Measurements from ENCODE around the gene ARHGAP26. TPM values are rescaled to one million over a fixed set of nuclear protein-coding genes. Genes with fewer than 3 reads are reported as not detected.

ARHGAP26 gene
- polyA plus RNA-seq, 1 donor from 2014 or later = 0.83 TPM

DNA sequence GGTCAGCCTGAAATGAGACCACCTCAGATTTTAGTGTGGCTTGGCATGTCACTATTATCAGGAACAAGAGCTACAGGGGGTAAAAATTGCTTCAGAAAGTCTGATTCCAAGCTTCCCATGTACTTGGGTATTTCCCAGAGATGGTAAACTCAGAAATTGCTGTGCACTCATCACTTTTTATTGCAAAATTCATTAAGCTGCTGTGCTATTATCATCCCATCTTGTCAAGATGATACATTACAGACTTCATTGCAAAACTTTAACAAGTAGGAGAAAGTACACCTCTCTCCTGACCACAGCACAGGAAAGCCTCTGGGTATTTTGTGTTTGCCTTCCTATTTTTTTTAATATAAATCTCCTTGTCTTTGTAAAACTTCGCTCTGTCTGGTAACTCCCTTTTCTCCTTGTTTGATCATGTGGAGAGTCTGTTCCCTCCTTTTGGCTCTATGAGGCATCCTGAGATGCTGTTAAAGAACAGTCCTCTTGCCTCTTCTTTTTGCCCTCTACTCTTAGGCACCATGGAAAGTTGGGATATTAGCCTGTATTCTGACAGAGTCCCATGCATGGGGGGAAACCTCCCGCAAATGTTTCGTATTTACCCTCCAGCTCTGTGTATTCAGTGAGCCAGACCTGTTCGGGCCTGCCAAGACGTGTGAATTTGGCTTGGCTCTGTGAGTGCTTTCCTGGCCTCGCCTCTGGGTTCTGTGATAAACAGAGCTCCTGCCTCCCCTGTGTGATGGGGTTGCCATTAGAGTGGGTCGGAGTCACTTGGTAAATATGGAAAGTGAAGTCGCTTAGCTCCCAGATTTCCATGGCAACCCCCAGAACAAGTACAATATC, 372.6 kb downstream of the ARHGAP26 start:
- Histone ChIP-seq H3K27ac (ENCODE audit: low read length) (no peak overlapping the region), H3F3A (ENCODE audit: insufficient read depth, low read length, poor library complexity, severe bottlenecking) (no peaks in the 10 kb centered on the region), H3K36me3 (ENCODE audit: insufficient read depth, low read length) (no peaks in the 10 kb centered on the region), H3K4me2 (ENCODE audit: low read length) (no peak overlapping the region), H3K9me2 (ENCODE audit: insufficient read depth, low read length) (no peaks in the 10 kb centered on the region), H3K4me3 (ENCODE audit: low read length) (no peak overlapping the region), H3K79me2 (replicated peaks; ENCODE audit: insufficient read depth, low read length) (no peaks in the 10 kb centered on the region), H3K27me3 (ENCODE audit: insufficient read depth, low read depth, low read length) (no peaks in the 10 kb centered on the region), H3K9ac (ENCODE audit: low read length) (no peak overlapping the region), H2AFZ (ENCODE audit: low read depth, low read length) (no peak overlapping the region), H3K9me3 (ENCODE audit: low read length) (no peaks in the 10 kb centered on the region), H4K20me1 (ENCODE audit: insufficient read depth) (no peaks in the 10 kb centered on the region)
- TF ChIP-seq TAF1 (IDR thresholded peaks at IDR 0.05; ENCODE audit: low read depth) (no peak), RAD21 (conservative IDR thresholded peaks at IDR 0.05) (no peak)

DNA sequence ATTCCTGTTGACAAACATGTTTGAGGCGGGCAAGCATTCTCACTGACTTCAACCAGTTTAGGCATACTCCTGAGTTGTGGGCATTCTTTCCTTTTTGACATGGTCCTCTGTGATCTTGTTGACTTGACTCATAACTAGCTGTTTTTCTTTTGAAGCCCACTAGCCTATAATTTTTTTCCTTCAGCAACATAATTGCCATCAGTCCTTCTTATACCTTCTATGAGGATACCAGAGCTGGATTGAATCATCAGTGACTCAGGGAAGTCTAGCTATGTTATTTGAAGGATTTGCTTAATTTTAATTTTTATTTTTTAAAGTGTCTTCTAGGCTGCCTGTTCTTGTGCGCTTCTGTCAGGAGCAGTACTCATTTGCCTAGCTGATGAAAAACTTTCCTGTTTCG, 373.8 kb downstream of the ARHGAP26 start:
- Histone ChIP-seq H3K27me3 (ENCODE audit: insufficient read depth, low read depth, low read length) (no peaks in the 10 kb centered on the region), H3F3A (ENCODE audit: insufficient read depth, low read length, poor library complexity, severe bottlenecking) (no peaks in the 10 kb centered on the region), H3K9me3 (ENCODE audit: low read length) (no peaks in the 10 kb centered on the region), H2AFZ (ENCODE audit: low read depth, low read length) (no peak overlapping the region), H3K4me2 (ENCODE audit: low read length) (no peak overlapping the region), H3K79me2 (replicated peaks; ENCODE audit: insufficient read depth, low read length) (no peaks in the 10 kb centered on the region), H4K20me1 (ENCODE audit: insufficient read depth) (no peaks in the 10 kb centered on the region), H3K36me3 (ENCODE audit: insufficient read depth, low read length) (no peaks in the 10 kb centered on the region), H3K9me2 (ENCODE audit: insufficient read depth, low read length) (no peaks in the 10 kb centered on the region), H3K9ac (ENCODE audit: low read length) (no peak overlapping the region), H3K4me3 (ENCODE audit: low read length) (no peak overlapping the region), H3K27ac (ENCODE audit: low read length) (no peak overlapping the region)
- TF ChIP-seq RAD21 (conservative IDR thresholded peaks at IDR 0.05) = no peak
- no peak for TF ChIP-seq POLR2AphosphoS5 (IDR thresholded peaks at IDR 0.05)
- TF ChIP-seq, protein P1, sequence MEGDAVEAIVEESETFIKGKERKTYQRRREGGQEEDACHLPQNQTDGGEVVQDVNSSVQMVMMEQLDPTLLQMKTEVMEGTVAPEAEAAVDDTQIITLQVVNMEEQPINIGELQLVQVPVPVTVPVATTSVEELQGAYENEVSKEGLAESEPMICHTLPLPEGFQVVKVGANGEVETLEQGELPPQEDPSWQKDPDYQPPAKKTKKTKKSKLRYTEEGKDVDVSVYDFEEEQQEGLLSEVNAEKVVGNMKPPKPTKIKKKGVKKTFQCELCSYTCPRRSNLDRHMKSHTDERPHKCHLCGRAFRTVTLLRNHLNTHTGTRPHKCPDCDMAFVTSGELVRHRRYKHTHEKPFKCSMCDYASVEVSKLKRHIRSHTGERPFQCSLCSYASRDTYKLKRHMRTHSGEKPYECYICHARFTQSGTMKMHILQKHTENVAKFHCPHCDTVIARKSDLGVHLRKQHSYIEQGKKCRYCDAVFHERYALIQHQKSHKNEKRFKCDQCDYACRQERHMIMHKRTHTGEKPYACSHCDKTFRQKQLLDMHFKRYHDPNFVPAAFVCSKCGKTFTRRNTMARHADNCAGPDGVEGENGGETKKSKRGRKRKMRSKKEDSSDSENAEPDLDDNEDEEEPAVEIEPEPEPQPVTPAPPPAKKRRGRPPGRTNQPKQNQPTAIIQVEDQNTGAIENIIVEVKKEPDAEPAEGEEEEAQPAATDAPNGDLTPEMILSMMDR (IDR thresholded peaks at IDR 0.05; ENCODE audit: poor library complexity, severe bottlenecking) = no peak
- no peak for TF ChIP-seq TAF1 (IDR thresholded peaks at IDR 0.05; ENCODE audit: low read depth)

DNA sequence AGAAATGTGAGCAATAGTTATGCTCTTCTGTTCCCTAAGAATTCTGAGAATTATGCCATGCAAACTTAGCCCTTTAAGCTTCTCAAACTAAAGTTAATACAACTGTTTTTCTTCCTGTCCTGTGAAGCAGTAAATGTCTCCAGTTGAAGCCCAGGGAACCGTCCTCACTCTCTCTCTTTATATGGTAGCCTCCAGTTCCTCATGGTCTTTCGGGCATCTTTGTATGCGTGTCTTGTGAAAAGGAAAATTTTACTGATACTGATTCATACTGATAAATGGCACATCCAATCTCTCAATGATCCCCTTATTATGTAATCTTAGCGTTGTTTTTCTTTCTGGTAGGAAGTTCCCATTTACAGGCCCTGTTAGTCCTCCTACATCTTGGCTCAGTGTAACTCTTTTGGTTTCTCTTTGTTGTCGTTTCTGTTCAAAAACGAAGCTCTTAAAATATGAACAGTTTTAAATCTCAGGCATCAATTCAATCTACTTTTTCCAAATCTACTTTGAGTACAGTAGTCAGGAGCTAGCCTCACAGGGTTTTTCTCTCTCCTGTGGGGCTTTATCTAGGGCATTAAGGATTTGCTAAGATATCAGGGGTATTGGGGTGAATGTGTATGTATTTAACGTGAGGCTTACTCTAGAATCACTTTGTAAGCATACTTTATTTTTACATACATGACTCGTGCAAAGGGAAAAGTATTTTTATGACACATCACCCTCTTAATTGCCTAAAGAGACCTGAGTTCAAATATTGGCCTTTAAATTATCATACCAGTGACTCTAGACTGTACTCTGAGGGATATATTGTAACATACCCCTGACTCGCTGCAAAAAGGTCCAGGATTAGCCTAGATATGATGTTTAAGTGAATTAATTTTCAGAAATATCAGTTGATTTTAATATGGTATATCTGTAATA, 375.3 kb downstream of the ARHGAP26 start:
- Histone ChIP-seq H3K4me3 (ENCODE audit: low read length) (no peak overlapping the region), H2AFZ (ENCODE audit: low read depth, low read length) (no peak overlapping the region), H4K20me1 (ENCODE audit: insufficient read depth) (no peaks in the 10 kb centered on the region), H3K4me2 (ENCODE audit: low read length) (no peak overlapping the region), H3K79me2 (replicated peaks; ENCODE audit: insufficient read depth, low read length) (no peaks in the 10 kb centered on the region), H3K27ac (ENCODE audit: low read length) (no peak overlapping the region), H3K27me3 (ENCODE audit: insufficient read depth, low read depth, low read length) (no peaks in the 10 kb centered on the region), H3F3A (ENCODE audit: insufficient read depth, low read length, poor library complexity, severe bottlenecking) (no peaks in the 10 kb centered on the region), H3K36me3 (ENCODE audit: insufficient read depth, low read length) (no peaks in the 10 kb centered on the region), H3K9ac (ENCODE audit: low read length) (no peak overlapping the region), H3K9me3 (ENCODE audit: low read length) (no peaks in the 10 kb centered on the region), H3K9me2 (ENCODE audit: insufficient read depth, low read length) (no peaks in the 10 kb centered on the region)
- TF ChIP-seq, protein P2, sequence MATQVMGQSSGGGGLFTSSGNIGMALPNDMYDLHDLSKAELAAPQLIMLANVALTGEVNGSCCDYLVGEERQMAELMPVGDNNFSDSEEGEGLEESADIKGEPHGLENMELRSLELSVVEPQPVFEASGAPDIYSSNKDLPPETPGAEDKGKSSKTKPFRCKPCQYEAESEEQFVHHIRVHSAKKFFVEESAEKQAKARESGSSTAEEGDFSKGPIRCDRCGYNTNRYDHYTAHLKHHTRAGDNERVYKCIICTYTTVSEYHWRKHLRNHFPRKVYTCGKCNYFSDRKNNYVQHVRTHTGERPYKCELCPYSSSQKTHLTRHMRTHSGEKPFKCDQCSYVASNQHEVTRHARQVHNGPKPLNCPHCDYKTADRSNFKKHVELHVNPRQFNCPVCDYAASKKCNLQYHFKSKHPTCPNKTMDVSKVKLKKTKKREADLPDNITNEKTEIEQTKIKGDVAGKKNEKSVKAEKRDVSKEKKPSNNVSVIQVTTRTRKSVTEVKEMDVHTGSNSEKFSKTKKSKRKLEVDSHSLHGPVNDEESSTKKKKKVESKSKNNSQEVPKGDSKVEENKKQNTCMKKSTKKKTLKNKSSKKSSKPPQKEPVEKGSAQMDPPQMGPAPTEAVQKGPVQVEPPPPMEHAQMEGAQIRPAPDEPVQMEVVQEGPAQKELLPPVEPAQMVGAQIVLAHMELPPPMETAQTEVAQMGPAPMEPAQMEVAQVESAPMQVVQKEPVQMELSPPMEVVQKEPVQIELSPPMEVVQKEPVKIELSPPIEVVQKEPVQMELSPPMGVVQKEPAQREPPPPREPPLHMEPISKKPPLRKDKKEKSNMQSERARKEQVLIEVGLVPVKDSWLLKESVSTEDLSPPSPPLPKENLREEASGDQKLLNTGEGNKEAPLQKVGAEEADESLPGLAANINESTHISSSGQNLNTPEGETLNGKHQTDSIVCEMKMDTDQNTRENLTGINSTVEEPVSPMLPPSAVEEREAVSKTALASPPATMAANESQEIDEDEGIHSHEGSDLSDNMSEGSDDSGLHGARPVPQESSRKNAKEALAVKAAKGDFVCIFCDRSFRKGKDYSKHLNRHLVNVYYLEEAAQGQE (IDR thresholded peaks at IDR 0.05; ENCODE audit: borderline replicate concordance) = no peak
- TF ChIP-seq RAD21 (conservative IDR thresholded peaks at IDR 0.05) (no peak), SMC3 (conservative IDR thresholded peaks at IDR 0.05; ENCODE audit: poor library complexity) (no peak), POLR2AphosphoS5 (IDR thresholded peaks at IDR 0.05) (no peak), EP300 (conservative IDR thresholded peaks at IDR 0.05; ENCODE audit: poor library complexity, severe bottlenecking) (no peak), TAF1 (IDR thresholded peaks at IDR 0.05; ENCODE audit: low read depth) (no peak), MXI1 (conservative IDR thresholded peaks at IDR 0.05; ENCODE audit: poor library complexity, severe bottlenecking) (no peak)
- TF ChIP-seq, protein P1 (IDR thresholded peaks at IDR 0.05; ENCODE audit: poor library complexity, severe bottlenecking) = no peak
